Small intestine (tissue), 16 donors: ENCODE results near the gene UBE2U. TPM values are rescaled to one million over a fixed set of nuclear protein-coding genes. Genes with fewer than 3 reads are reported as not detected.

Source experiments
- DNase-seq, 2 donors: peaks; one replicate each; pipeline versions ENCODE4 v3.0.0 to v3.0.0-alpha.2; 2013
- FAIRE-seq: peaks from 2 replicates; lab custom pipeline; 2012; peaks lifted over from hg19 to GRCh38; lab: Jason Lieb, UNC
- H3K27ac ChIP-seq, 3 donors: one replicate each; pipeline ENCODE4 v1.5.1; 2013; ENCODE audit warnings: low read length in 2 of 3, mild to moderate bottlenecking in 2 of 3, control low read depth in 1 of 3, inconsistent platforms in 1 of 3, low read depth in 1 of 3, moderate library complexity in 1 of 3
- H3K27me3 ChIP-seq, 3 donors: one replicate each; pipeline ENCODE4 v1.6.1; 2013; ENCODE audit warnings: low read length in 3 of 3, inconsistent platforms in 1 of 3; ENCODE audit not compliant: control insufficient read depth in 3 of 3, insufficient read depth in 3 of 3
- H3K36me3 ChIP-seq, 3 donors: one replicate each; pipeline ENCODE4 v1.6.1; 2013; ENCODE audit warnings: low read length in 3 of 3, inconsistent platforms in 1 of 3, low read depth in 1 of 3, mild to moderate bottlenecking in 1 of 3, moderate library complexity in 1 of 3; ENCODE audit not compliant: control insufficient read depth in 3 of 3, insufficient read depth in 2 of 3
- H3K4me1 ChIP-seq, 3 donors: one replicate each; pipeline ENCODE4 v1.6.1; 2013; ENCODE audit warnings: low read length in 2 of 3, inconsistent platforms in 1 of 3, low read depth in 1 of 3, mild to moderate bottlenecking in 1 of 3, moderate library complexity in 1 of 3; ENCODE audit not compliant: control insufficient read depth in 3 of 3, insufficient read depth in 2 of 3
- H3K4me3 ChIP-seq, 3 donors: one replicate each; pipeline ENCODE4 v1.5.1; 2013; ENCODE audit warnings: low read length in 3 of 3, control low read depth in 1 of 3, inconsistent platforms in 1 of 3, low read depth in 1 of 3, mild to moderate bottlenecking in 1 of 3, moderate library complexity in 1 of 3
- H3K9me3 ChIP-seq, 2 donors: one replicate each; pipeline ENCODE4 v1.6.1; 2013; ENCODE audit warnings: low read depth in 1 of 2, low read length in 1 of 2; ENCODE audit not compliant: control insufficient read depth in 2 of 2, insufficient read depth in 1 of 2
- WGBS, 3 donors: extraction: QIAGEN DNeasy Blood & Tissue Kit; methylation state at CpG; one replicate each; pipeline ENCODE4 v1.1.7; 2013; 5-methylcytosine and 5-hydroxymethylcytosine counted together
- long read RNA-seq, 10 donors: transcript quantifications; one replicate each; lab custom pipeline, GENCODE V29; 2026
- polyA plus RNA-seq, 4 donors: library from polyadenylated mRNA; stranded (reverse) in 3 of 4; unstranded in 1 of 4; fragments of 200-250 nt in 3 of 4; fragments of 120-200 nt in 1 of 4; gene quantifications; one replicate each; pipeline versions ENCODE4 v1.2.1 to v1.2.3, GENCODE V29; 2013
- donor health status: healthy with polysubstance abuse.
- donor health status: control.
- donor health status: control.
- donor health status: Bipolar disorder and iron deficiency.
- donor health status: healthy.

The UBE2U gene, protein sequence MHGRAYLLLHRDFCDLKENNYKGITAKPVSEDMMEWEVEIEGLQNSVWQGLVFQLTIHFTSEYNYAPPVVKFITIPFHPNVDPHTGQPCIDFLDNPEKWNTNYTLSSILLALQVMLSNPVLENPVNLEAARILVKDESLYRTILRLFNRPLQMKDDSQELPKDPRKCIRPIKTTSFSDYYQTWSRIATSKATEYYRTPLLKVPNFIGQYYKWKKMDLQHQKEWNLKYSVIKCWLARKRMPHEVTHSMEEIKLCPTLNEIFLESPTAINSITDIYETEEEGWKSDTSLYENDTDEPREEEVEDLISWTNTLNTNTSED
- not detected for polyA plus RNA-seq
- long read RNA-seq, donor 1, result 0 reads
- long read RNA-seq, donor 2, result 0 reads
- long read RNA-seq, donor 3, result 0 reads
- long read RNA-seq, donor 4, result 0 reads
- long read RNA-seq, donor 5, result 0 reads
- long read RNA-seq, donor 6, result 0 reads
- long read RNA-seq, donor 7, result 0 reads
- long read RNA-seq, donor 8, result 0 reads
- long read RNA-seq, donor 9, result 0 reads
- long read RNA-seq, donor 10, result 0 reads

DNA sequence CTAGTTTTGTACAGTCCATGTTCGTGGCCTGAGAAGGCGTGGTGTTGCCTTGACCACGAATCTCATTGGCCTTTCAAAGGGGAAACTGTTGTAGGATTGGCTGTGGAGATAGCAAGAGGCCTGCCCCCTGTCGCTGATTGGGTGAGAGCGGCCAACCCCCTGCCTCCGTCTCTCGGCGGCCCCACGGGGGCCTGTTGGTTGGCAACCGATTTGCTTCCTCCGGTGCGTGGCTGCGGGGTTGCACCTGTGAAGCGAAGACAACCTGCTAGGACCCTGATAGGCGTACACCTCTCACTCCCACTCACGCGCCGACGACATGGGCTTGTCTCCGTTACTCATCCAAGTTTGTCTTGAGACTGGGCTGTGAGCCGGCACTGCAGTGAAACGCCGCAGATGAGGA, at the start of gene UBE2U:
UBE2U (plus strand) TSS at position 204 of the 400 bp plus-strand sequence. CDS start 428 bp downstream, outside the sequence.
- FAIRE-seq, result no peak
- H3K27ac ChIP-seq, result no peak within 1 kb of the TSS
- no peaks in the 10 kb centered on the region for H3K27me3 ChIP-seq
- DNase-seq, result no peak
- WGBS, 3 donors, result 94 to 95% (median 94%) methylated on average over 23 of the region's 23 CpGs
- H3K36me3 ChIP-seq, result no peaks in the 10 kb centered on the region
- no peak within 1 kb of the TSS for H3K4me3 ChIP-seq
- peaks cover 0 to 2% of the 10 kb centered on the region in 2 donors for H3K9me3 ChIP-seq
- no peaks in the 10 kb centered on the region for H3K4me1 ChIP-seq

DNA sequence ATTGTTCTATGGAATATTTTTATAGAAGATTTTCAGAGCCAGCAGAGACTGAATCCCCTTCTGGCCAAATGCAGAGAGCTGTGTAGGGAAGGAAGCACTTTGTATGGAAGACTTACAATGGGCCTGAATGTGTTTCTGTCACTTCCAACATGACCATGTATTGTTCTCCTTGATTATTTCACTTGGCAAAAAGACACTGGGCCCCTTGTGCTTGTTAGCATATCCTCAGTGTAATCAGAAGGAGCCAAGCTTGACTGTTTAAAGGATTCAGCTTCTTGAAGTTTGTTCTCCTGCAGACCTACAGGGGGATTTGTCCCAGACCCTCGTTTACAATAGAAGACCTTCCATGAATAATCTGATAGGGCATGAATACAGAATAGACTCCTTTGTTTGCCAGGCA, 48.1 kb upstream of the UBE2U start:
- 28 to 51% (median 31%) methylated on average over 1 of the region's 1 CpG for WGBS, 3 donors
- no peak for FAIRE-seq
- H3K27ac ChIP-seq, result no peak overlapping the region

DNA sequence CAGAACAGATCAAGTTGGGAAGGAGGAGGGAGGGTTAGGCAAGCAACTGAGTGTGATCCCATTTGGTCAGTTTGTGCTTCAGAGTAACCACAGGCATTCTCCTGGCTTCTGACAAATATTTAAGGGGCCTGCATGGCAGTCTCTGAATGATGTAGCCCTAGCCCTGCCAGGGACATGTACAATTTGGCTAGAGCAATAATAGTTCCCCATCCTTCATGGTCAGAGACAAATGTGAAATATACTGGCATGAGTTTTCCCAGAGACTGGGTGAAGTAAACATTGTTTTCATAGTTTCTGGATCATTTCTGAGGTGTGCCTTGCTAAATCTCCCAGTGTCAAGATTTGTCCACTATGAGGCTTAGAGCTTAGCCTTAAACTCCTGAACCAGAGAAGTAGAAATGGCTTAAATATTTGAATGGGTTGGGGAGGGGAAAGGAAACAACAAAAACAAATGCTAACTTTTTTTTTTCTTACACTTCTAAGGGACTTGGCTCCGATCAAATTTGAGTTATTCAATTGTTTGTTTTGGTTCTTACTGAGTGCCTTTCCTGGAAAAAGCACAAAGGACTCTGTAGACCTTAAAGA, 42.0 kb upstream of the UBE2U start:
- Histone ChIP-seq H3K36me3 (peaks cover 0 to 7% (median 2%) of the 10 kb centered on the region in 3 donors), H3K27ac (no peak overlapping the region), H3K9me3 (no peaks in the 10 kb centered on the region), H3K4me1 (no peaks in the 10 kb centered on the region), H3K4me3 (no peak overlapping the region), H3K27me3 (no peaks in the 10 kb centered on the region)
- WGBS, 3 donors, result 48 to 71% (median 64%) methylated on average over 1 of the region's 1 CpG
- DNase-seq, result no peak
- FAIRE-seq, result no peak

More for the DNA sequence above, 48.1 kb upstream of the UBE2U start:
- Histone ChIP-seq H3K4me3 (no peak overlapping the region), H3K4me1 (no peaks in the 10 kb centered on the region), H3K9me3 (no peaks in the 10 kb centered on the region), H3K36me3 (peaks cover 0 to 2% (median 2%) of the 10 kb centered on the region in 3 donors), H3K27me3 (no peaks in the 10 kb centered on the region)
- no peak for DNase-seq

DNA sequence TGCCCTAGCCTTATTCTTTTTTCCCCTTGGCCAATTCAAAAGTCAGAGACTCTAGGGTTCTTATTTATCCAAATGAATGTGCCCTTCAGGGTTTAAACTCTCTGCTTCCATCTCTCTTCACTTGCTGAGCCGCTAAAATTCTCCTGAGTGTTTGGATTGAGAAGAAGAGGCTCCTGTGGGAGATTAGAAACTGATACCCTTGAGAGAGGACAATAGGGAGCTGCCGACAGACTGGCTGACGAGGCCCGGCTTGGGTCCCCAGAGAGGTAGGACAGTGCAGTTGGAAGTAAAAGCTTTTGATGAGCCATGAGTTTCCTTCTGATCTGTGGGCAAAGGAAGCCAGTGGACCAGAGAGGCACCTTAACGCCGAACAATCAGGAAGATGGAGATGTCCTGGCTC, 41.3 kb upstream of the UBE2U start:
- no peak for FAIRE-seq
- DNase-seq, result no peak
- Histone ChIP-seq H3K4me1 (no peaks in the 10 kb centered on the region), H3K27ac (no peak overlapping the region), H3K9me3 (no peaks in the 10 kb centered on the region), H3K36me3 (peaks cover 0 to 7% (median 2%) of the 10 kb centered on the region in 3 donors), H3K27me3 (no peaks in the 10 kb centered on the region), H3K4me3 (no peak overlapping the region)
- WGBS, 3 donors, result 79 to 91% (median 81%) methylated on average over 6 of the region's 6 CpGs

DNA sequence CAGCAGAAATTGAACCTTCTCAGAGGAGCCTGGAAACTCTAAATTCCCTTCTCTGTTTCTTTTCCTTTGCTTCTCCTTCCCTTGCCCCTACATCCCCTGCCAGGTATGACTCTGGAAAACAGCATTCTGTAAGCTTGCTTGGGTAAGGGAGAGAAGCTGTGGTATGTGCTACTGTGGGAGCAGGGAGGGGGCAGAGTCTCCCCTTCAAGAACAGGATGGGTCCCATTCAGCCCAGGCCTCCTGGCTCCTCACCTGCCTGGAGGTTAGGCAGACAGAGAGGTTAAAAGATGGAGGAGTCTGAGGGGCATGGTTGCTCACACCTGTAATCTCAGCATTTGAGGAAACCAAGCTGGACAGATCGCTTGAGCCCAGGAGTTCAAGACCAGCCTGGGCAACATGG, 40.6 kb upstream of the UBE2U start:
- DNase-seq (no peak), FAIRE-seq (no peak)
- Histone ChIP-seq H3K9me3 (no peaks in the 10 kb centered on the region), H3K36me3 (peaks cover 0 to 7% (median 2%) of the 10 kb centered on the region in 3 donors), H3K27ac (no peak overlapping the region), H3K4me1 (no peaks in the 10 kb centered on the region), H3K27me3 (no peaks in the 10 kb centered on the region), H3K4me3 (no peak overlapping the region)
- WGBS, 3 donors, result 90 to 100% (median 94%) methylated on average over 1 of the region's 1 CpG

DNA sequence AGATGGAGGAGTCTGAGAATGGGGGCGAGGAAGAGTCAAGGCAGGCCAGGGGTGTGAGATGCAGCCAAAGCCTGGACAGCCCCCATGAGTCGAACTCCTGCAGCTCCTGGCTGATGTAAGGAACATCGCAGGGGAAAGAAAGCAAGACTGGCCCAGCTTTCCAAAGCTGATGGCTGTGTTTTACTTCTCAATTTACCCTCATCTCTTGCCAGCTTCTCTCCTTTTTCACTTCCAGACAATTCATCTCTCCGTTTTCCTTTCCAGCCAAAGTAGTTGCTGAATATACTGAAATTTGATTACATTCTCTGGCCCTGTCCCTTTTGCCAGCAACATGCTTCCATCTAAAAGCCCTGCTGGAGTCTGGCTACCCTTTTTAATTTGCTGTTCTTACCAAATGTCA, 40.0 kb upstream of the UBE2U start:
- Histone ChIP-seq H3K36me3 (peaks cover 0 to 7% (median 2%) of the 10 kb centered on the region in 3 donors), H3K9me3 (no peaks in the 10 kb centered on the region), H3K4me1 (no peaks in the 10 kb centered on the region), H3K27ac (no peak overlapping the region), H3K27me3 (no peaks in the 10 kb centered on the region), H3K4me3 (no peak overlapping the region)
- 75 to 92% (median 86%) methylated on average over 4 of the region's 4 CpGs for WGBS, 3 donors
- FAIRE-seq (no peak), DNase-seq (no peak)

DNA sequence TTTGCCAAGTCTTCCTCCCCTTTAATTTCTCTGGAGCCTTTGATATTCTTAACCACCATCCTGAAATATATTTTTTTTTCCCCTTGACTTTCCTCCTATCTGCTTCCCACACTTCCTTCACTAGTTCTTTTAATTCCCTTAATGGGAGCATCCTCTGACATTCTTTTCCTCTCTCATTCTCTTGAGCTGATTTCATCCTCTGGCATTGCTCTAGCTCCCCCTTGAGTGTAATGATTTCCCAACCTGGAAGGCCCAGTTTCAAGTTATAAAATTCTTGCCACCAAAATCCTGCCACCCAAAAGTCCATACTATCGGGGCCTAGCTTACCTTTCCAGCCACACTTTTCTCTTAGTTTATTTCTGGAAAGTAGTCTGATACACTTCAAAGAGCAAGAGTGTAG, 39.5 kb upstream of the UBE2U start:
- 61 to 73% (median 64%) methylated on average over 1 of the region's 1 CpG for WGBS, 3 donors
- peaks cover 0 to 6% (median 2%) of the 10 kb centered on the region in 3 donors for H3K36me3 ChIP-seq
- FAIRE-seq, result no peak
- H3K4me3 ChIP-seq, result no peak overlapping the region
- peaks cover 0 to 2% of the 10 kb centered on the region in 2 donors for H3K9me3 ChIP-seq
- no peaks in the 10 kb centered on the region for H3K4me1 ChIP-seq
- H3K27me3 ChIP-seq, result no peaks in the 10 kb centered on the region
- DNase-seq, result no peak
- H3K27ac ChIP-seq, result no peak overlapping the region

DNA sequence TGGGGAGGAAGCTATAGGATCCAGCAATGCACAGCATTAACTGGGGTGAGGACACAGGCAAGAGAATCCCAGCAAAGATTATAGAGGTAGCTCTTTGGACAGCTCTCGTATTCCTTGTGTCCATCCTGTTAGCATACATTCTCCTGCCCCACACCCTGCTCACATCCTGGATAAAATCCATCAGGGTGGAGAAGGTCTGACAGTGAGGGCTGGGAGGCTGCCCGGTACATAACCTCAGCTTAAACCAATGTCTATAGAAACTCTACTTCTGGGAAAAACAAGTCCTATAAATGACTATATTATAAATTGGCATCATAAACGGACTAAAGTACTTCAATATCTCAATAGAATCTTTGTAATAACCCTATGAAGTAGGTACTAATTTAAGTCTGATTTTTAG, 36.8 kb upstream of the UBE2U start:
- H3K4me3 ChIP-seq, result no peak overlapping the region
- H3K27me3 ChIP-seq, result no peaks in the 10 kb centered on the region
- peaks cover 0 to 7% (median 3%) of the 10 kb centered on the region in 3 donors for H3K4me1 ChIP-seq
- FAIRE-seq, result no peak
- peaks cover 0 to 4% of the 10 kb centered on the region in 2 donors for H3K9me3 ChIP-seq
- WGBS, 3 donors, result 78 to 82% (median 79%) methylated on average over 3 of the region's 3 CpGs
- no peak overlapping the region for H3K27ac ChIP-seq
- H3K36me3 ChIP-seq, result peaks cover 0 to 5% (median 0%) of the 10 kb centered on the region in 3 donors
- no peak for DNase-seq
